Right renal pelvis (tissue), 4 donors: Measurements from ENCODE around the gene USH1C. TPM values are rescaled to one million over a fixed set of nuclear protein-coding genes. Genes with fewer than 3 reads are reported as not detected.

Experiments used
- DNase-seq, 4 donors: peaks; one replicate each; pipeline ENCODE4 v3.0.0-alpha.2; 2013; ENCODE audit warnings: low read depth in 4 of 4, low spot score in 3 of 4, missing footprints in 1 of 4
- polyA plus RNA-seq, 4 donors: library from polyadenylated mRNA; unstranded; fragments of 120-200 nt; gene quantifications; one replicate each; pipeline ENCODE4 v1.2.1, GENCODE V29; 2013; ENCODE audit not compliant: insufficient read length in 4 of 4

The USH1C gene
- polyA plus RNA-seq, 4 donors = 56.0 to 68.1 (median 65.4) TPM

DNA sequence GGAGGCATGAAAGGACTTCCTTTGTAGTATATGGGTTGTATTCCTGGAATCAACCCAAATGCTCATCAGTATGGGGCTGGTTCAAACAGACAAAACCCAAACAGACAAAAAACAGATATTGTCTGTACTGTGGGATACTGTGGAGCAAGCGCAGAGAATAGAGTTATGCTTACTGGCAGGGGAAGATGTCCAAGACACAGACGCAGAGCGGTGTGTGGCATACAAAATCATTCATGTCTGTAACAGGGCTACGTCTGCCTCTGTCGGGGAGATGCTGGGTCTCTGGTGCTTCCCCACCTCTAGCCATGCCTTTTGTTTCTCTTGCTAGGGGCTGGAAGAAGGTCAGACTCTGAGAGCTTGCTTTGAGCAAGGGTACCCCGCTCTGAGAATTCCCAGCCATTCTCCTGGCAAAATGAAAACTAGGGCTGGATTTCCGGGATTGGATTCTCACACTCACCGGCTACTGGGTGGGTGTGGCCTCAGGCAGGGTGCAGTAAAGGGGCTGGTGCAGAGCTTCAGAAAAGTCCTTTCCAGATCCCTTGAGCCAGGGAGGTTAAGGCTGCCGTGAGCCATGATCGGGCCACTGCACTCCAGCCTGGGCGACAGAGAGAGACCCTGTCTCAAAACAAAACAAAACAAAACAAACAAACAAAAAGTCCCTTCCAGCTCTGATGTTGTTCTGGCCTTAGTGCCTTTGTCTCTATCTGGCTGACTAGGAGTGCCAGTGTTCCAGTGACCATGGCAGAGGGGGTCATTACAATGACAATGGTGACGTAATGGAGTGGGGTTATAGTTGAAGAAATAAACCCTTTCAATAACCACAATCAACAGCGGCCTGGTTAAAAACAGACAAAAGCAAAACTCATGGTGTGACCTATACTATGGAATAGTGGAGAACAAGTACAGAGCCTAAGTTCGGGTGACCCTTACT lies 64.7 kb downstream of the USH1C start:
- peak in 2 of 4 donors; percentile 36 to 53 for DNase-seq

DNA sequence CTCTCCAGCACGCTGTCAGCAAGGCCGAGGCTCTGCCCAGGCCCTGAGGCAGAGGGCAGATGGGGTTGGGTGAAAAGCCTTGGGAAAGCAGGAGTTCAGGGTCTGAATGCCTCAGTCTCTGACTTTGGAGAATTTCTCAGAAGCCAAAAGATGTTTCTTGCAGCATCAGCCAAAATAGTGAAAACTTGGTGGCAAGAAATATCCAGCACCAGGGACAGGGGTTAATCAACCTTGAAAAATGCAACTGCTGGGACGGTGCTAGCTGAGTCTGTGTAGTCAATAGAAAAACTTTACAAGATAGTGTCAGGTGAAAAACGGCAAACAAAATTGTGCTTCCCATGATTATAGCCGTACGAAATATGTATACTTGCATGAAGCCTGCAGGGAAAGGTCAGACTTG lies 66.1 kb downstream of the USH1C start:
- no peak for DNase-seq

DNA sequence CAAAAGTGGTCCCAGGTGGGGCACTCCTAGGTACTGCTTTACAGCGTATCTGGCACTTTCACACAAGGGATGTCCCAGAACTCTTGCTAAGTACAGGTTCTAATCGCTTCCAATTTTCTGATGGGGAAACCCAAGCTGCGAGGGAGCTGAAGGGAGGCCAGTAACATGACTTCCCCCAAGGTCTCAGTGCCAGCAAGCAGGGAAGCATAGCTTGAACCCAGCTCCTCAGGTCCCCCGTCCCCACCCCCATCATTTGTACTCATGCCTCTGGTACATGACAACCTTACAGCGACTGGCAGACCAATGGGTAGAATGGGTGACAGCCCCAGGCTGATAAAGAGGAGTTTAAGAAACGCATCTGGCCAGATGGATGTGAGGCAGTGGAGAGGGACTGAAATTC lies 66.9 kb downstream of the USH1C start:
- no peak for DNase-seq

DNA sequence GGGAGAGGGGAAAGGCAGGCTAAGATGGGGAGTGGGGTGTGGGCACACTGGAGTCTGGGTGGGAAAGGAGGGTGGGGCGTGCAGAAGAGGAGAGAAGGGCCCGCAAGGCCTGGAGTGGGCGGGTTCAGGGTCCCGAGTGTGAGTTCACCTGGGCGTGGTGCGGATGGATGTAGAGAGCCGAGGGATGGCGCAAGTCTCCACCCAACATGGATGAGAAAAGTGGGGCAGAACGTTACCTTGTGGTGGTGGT lies 67.2 kb downstream of the USH1C start:
- no peak for DNase-seq

DNA sequence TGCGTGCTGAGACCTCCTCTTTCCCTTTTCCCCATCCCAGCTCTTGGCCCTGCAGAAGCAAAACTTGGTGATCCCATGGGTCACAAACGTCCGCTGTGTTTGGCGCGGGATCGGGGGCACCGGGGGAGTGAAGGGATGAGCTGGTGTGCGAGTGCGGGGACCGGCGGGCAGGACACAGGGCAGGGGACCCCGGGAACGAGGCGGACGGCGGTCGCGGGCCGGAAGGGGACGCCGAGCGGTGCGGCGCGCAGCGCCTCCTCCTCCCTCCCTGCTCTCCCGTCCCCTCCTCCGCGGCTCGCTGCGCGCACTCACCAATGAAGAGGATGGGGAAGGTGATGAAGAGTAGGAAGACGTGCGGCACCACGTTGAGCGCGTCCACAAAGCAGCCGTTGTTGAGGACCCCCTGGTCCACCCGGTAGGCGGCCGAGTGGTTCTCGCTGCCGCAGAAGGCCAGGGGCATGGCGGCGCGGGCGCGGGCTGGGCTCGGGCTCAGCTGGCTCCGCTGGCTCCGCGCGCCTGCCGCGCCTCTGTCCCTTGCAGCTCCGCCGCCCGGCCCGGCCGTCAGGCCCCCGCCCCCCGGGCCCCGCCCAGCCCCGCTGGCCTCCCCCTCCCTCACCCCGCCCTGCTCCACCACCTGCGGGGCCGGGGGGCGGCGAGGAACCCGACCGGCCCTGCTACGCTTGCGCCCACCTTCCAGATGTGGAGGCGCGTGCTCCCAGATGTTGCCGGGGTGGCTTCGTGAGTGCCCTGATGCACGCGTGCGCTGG lies 67.7 kb downstream of the USH1C start, which contains the start of gene ABCC8:
Gene ABCC8 (minus strand): TSS at position 529 of the 767 bp plus-strand sequence. CDS start 69 bp downstream, at position 460.
- DNase-seq = peak in 1 of 4 donors; percentile 16

DNA sequence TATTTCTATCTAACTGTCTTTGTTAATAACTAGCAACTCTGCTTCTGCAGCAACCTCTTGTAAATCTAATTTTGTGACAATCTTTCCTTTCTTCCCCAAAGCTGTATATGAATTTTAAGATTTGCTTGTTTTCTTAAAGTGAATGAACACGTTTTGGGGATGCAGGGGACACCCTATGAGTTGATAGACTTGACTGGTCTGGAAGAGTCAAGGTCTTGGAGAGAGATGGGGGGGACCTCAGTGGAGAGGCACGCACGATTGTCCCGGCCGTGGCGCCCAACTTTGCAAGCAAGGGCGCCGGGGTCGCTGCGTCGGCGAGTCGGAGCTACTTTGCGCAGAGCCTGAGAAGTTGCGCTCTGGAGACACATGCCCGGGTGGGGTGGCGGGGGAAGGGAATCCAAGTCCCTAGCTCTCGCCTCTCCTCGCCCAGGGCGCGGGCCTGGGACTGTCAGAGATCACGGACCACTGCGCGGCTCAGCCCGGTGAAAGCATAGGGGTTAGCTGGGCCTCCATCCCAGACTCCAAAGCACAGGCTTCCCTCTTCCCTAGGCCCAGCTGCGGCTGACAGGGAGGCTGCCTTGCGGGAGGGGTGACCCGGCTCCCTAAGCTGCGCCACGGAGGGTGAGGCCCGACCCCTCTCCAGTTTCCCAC lies 68.4 kb downstream of the USH1C start:
- DNase-seq = no peak

DNA sequence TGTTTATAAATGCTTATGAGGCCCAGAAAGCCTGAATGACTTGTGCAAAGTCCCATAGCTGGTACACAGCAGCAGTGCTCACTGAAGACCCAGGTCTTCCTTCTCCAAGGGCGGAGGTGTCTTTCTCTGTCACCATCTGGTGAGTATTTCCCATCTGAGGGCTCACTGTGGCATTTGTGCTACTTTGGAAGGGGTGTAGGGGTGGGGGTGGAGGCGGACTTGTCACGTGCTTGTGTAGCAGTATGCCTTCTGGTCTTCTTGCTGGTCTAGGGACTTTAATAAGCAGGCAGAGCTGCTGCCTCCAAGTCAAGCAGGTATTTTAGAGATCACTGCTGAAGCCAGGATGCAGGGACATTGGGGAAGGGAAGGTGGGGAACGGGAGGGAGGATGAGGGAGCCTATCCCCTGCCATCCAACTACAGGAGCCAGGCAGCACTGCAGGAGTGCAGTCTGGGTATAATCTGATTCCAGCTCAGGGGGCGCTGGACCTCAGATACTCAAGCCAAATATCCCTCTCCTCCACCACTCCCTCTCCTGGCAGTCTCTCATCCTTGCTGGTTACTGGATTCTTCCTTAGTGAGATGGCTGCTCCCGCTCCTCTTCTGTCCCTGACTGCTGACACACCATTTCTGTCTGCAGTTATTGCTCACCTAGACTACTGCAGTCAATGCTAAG lies 71.0 kb downstream of the USH1C start:
- DNase-seq = no peak

DNA sequence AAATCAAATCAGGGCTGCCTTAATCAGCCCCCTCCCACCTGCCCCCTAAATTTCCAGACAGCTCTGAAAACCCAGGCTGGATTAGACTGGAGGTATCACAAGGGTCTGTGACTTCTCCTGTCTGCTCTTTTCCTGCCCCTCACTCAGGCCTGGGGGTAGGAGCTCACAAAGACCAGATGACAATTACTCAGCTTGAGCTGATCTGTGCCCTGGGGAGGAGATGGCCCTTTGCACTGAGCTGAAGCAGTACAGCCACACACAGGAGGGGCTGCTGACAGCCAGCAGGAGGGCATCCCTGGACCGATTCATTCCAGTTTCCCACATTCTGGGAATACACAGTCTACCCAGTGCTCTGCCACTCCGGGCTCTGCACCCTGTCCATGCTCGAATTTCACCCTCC lies 71.7 kb downstream of the USH1C start:
- no peak for DNase-seq

DNA sequence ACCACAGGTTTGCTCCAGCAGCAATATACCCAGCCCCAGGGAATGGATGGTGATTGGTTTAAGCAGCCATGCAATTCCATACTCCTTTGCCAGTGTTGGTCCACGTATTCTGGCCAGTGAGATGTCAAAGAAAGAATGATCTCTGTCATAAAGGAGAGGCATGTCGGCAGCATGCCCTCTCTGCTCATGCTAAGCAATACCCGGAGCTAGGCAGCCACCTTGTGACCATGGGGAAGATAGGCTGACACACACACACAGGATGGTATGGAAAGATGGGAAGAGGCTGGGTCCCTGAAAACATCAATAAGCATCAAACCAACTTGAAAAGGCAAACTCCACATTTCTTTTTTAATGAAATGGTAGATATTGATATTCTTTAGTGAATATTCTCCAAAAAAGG lies 72.7 kb downstream of the USH1C start:
- DNase-seq = no peak

DNA sequence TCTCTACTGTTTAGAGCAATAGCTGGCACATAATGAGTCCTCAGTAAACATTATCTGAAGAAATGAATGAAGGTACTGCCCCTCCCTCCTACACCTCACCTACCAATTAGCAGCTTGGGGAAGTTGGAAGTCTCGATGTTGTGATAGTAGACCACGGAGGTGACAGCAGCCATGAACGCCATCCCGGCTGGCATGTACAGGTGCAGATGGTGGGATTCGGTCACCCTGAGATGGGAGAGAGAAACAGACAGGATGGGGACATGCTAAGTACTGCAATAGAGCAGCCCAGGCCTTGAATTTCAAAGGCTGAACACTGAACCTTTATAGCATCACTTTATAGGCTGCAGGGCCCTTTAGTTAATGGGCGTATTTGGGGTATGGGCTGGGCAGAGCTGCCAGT lies 74.2 kb downstream of the USH1C start:
- DNase-seq = no peak

DNA sequence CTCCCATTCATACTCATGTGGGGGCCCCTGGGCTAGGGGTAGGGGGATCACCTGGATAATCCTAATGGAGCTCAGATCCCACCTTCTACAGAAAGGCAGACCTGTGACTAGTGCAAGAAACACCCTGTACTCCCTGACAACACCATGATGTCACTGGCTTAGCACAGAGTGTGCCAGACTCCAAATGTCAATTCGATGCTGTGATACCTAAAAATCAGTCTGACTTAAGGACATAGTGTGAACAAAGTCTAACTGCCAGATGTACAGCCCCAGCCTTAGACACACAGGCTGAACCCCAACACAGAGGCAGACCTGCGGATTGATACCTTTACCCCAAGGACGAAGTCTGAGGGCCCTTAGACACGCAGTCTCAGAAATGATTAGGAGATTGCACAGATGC lies 76.1 kb downstream of the USH1C start:
- no peak for DNase-seq

DNA sequence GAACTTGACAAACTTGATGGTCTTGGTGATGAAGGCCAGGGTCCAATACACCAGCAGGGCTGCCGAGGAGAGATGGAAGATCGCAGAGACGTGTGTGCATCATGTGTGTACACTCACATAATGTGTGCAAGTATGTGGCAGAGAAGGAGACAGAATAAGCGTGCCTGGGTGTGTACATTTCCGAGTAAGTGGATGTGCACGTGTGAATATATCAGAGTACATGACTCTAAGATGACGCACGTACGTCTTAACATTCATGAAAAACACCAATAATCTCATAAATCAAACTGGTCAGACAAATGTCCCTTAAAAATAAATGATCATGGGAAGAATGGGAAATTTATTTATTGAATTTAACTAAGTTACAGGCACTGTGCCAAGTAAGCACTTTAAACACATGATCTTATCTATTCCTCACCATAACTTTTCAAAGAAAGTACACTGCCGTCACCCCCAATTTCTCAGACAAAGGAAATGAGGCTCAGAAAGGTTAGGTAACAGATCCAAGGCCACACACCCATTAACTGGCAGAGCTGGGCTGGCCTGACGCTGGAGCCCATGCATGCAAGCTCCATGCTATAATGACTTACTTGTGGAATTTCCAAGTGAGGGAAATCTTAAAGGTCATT lies 80.6 kb downstream of the USH1C start:
- no peak for DNase-seq

DNA sequence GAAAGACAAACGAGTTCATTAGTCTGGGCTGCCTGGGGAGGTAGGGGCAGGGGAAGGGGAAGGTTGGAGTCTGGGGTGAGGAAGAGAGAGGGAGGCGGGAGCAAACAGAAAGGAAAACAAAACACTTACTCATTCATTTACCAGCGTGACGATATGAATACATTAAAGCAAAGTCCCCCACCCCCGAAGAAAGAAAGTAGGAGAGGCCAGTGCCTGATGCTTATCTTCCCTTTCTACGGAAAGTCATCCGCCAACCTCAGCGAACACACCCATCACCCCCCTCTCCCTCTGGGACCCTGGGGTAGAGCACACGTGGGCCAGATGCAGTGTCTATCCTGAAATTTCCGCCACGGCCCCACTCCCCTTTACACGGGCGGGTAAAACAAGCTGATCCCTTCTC lies 81.3 kb downstream of the USH1C start:
- DNase-seq = no peak

DNA sequence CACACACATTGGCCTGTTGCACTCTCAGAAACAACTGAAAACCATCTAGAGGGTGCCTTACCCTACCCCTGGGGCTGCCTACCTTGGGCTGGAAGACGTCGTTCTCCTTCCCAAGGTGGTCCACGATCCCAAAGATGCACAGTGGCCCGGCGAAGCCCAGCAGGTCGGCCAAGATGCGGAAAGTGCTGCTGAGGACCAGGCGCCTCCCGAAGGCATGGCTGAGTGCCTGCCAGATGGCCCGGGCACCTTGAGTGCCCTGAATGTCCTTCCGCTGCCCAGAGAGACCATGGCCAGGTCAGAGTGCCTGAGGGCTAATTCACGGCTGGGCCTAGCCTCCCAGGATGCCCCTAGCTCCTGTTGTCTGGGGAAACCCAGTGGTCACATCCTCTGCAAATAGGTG lies 83.8 kb downstream of the USH1C start:
- DNase-seq = no peak

DNA sequence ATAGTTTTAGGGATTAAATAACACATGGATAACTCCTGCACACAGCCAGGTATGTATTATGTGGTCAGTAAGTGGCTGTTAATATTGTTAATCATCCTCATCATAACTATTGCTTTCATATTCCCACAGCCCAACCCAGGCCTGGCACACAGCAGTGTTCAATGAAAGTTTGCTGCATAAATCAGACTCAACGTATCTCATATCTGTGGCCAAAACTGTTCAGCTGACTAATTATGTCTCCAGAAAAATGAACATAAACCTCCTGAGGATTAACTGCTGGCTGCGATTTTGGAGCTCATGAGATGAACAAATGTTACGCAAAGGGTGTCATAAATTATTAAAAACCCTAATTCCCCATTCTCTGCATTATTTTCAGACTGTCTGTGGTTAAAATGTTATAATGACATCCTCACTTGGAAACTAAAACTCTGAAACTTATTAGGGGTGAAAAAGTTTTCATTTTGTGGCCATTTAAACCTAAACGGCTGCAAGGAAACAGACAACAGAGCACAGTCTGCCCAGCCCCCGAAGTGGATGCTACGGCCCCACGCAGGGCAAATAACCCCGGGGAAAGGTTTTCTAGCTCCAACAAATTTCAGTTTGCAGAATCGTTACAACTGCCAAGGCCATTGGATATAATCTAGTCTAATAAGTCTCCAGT lies 84.8 kb downstream of the USH1C start:
- DNase-seq = no peak

DNA sequence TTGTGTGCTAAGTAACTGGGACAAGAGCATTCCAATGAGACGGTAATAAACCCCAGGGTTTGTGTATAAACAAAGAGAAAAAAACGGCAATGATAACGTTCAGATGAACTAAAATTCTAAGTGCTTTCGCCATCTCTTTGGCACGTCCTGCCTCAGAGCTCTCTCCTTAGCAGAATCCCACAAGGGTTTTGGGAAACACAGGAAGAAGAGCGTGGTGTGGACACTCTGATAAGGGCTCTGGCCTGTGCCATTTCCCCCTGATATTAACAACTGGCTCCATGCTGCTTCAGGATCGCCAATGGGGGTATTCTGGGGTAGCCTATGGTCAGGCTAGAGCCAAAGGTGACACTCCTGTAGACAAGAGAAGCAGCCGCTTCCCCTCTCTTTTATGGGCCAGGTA lies 85.9 kb downstream of the USH1C start:
- no peak for DNase-seq

DNA sequence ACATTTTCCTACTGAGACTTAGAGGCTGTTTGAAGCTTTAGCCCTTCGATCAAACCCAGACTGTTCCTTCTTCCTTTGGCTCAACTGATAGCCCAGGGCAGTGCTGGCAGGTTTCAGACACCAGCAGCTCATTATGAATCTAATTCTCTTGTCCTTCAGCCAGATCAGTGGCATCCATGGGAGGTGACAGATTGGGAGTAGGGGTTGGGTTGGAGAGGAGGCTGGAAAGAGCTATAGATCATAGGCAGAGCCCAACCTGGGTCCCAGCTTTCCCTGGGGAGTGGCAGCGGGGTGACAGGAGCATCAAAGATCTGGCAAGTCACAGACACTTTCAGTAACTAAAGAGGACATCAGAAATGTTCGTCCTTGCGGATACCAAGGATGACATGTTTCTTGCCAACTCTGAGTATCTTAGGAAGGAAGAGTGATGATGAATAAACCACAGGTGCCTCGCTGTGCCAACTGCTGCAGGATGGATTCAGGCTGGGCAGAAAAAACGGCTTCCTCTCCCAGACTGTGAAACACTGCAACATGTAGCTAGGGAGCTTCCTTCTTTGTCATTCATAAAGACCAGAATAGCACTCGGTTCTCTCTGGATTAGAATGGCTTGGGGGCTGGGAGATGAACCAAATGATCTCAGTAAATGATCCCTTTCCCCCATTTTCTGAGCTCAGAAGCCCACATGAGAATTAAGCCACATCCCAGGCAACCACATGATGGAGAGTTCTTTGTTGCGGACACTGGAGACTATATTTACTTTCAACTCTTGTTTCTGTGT lies 86.6 kb downstream of the USH1C start:
- no peak for DNase-seq

DNA sequence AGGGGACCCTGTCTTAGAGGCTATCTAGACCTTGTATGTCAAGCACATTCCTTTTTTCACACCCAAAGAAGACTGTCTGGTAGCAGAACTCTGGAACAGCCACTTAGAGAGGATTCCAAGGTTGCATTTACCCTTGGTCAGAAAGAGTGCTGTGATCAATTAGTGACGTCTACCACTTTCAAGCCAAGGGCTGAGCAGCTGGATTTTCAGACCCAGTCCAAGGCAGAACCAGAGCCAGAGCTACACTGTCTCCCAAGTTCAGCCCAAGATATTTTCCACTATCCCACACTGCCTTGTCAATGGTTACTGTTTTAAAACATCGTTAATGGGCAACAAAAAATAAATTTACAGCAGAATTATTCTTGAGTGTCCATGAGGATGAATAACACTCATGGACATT lies 91.5 kb downstream of the USH1C start:
- no peak for DNase-seq

DNA sequence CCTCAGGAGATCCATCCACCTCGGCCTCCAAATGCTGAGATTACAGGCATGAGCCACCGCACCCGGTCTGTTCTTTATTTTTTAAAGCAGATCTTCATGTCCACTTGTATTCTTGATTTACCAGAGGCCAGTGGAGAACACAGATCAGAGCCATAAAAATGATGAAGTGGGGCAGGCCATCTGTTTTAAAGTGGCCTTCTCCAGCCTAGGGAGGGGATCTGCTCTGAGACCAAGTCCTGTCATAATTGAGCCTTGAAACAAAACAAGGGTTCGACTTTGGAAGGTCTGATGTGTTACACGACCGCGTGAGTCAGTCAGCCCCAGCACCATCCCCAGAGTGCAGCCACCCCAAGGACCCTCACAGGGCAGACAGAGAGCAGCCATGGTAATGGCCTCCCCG lies 95.1 kb downstream of the USH1C start:
- DNase-seq = peak in 1 of 4 donors; percentile 29
